SK-N-SH (cell line): ENCODE results near the gene SIRT3.
"Not testable (repeated sequence)": the region's sequence is repeated elsewhere in the genome, so short reads cannot be mapped to it uniquely, and the experiment has no call there.

ENCODE experiments used
- CHD2 ChIP-seq: fragments of 150-350 bp; IDR thresholded peaks from 2 replicates; pipeline ENCODE4 v1.6.1; 2018; ENCODE audit warnings: low read length; ENCODE audit not compliant: partially characterized antibody
- CTCF ChIP-seq: fragments of 200-600 bp; sonication (generic); IDR thresholded peaks from 2 replicates; pipeline ENCODE4 v1.6.1; 2017; ENCODE audit warnings: antibody characterized with exemption, mild to moderate bottlenecking, moderate library complexity
- EP300 ChIP-seq, 2 experiments: IDR thresholded peaks; 2 replicates each; pipeline versions ENCODE4 v1.4.0 to v1.6.1; 2012; ENCODE audit warnings: borderline replicate concordance in 1 of 2, low read depth in 1 of 2, low read length in 1 of 2
- FOXJ3 ChIP-seq: sonication (generic); formaldehyde crosslinking; IDR thresholded peaks from 2 replicates; pipeline ENCODE4 v1.5.1; 2020; ENCODE audit warnings: mild to moderate bottlenecking, missing genetic modification reagents
- JUND ChIP-seq: IDR thresholded peaks from 2 replicates; pipeline ENCODE4 v1.4.0; 2012
- MAX ChIP-seq: IDR thresholded peaks from 2 replicates; pipeline ENCODE4 v1.4.0; 2012; ENCODE audit warnings: low read depth
- POLR2AphosphoS5 ChIP-seq: IDR thresholded peaks from 2 replicates; pipeline ENCODE4 v1.6.1; 2012; ENCODE audit warnings: low read depth, low read length
- REST ChIP-seq: IDR thresholded peaks from 2 replicates; pipeline ENCODE4 v1.6.1; 2012; ENCODE audit warnings: mild to moderate bottlenecking, low read depth, low read length, moderate library complexity
- TAF1 ChIP-seq: IDR thresholded peaks from 2 replicates; pipeline ENCODE4 v1.6.1; 2012; ENCODE audit warnings: low read depth, mild to moderate bottlenecking, low read length, moderate library complexity, borderline replicate concordance
- TCF12 ChIP-seq: IDR thresholded peaks from 2 replicates; pipeline ENCODE4 v1.4.0; 2012
- ZBTB33 ChIP-seq: IDR thresholded peaks from 2 replicates; pipeline ENCODE4 v1.4.0; 2012; ENCODE audit warnings: low read depth, borderline replicate concordance

- not testable (repeated sequence) for TF ChIP-seq TAF1; CTCF; POLR2AphosphoS5; EP300 (IDR thresholded peaks at IDR 0.05; ENCODE audit: borderline replicate concordance in 1 of 2, low read depth in 1 of 2, low read length in 1 of 2); MAX; JUND; ZBTB33; REST; CHD2; TCF12; FOXJ3 (CRISPR knock-in tag)
Observed at GRCh38 chr11:193481-193880, 42.7 kb downstream of the SIRT3 start.
